Parathyroid adenoma (tissue), 2 donors: Measurements from ENCODE around the gene UPF2.

Source experiments
- H2AFZ ChIP-seq: fragments of 300-600 bp; sonication (generic); one replicate; pipeline ENCODE4 v1.7.0; 2017; ENCODE audit warnings: antibody characterized with exemption, mild to moderate bottlenecking
- H3K27ac ChIP-seq: fragments of 300-600 bp; sonication (generic); one replicate; pipeline ENCODE4 v1.7.0; 2017
- H3K27me3 ChIP-seq: fragments of 300-600 bp; sonication (generic); one replicate; pipeline ENCODE4 v1.7.0; 2017; ENCODE audit warnings: low read length; ENCODE audit not compliant: control insufficient read depth, insufficient read depth
- H3K36me3 ChIP-seq: fragments of 300-600 bp; sonication (generic); one replicate; pipeline ENCODE4 v1.7.0; 2017; ENCODE audit warnings: low read length; ENCODE audit not compliant: control insufficient read depth, insufficient read depth
- H3K4me1 ChIP-seq: fragments of 300-600 bp; sonication (generic); one replicate; pipeline ENCODE4 v1.7.0; 2017; ENCODE audit warnings: control low read depth
- H3K4me2 ChIP-seq: fragments of 300-600 bp; sonication (generic); one replicate; pipeline ENCODE4 v1.7.0; 2017; ENCODE audit warnings: low read length
- H3K4me3 ChIP-seq: fragments of 300-600 bp; sonication (generic); one replicate; pipeline ENCODE4 v1.7.0; 2017; ENCODE audit warnings: low read depth, low read length
- H3K79me2 ChIP-seq: fragments of 300-600 bp; sonication (generic); one replicate; pipeline ENCODE4 v1.7.0; 2017; ENCODE audit warnings: control low read depth
- H3K9ac ChIP-seq: fragments of 300-600 bp; sonication (generic); one replicate; pipeline ENCODE4 v1.7.0; 2017; ENCODE audit warnings: mild to moderate bottlenecking
- H3K9me3 ChIP-seq: fragments of 300-600 bp; sonication (generic); one replicate; pipeline ENCODE4 v1.7.0; 2017; ENCODE audit warnings: low read length; ENCODE audit not compliant: control insufficient read depth
- TF ChIP-seq, protein P1 (sequence below): fragments of 300-600 bp; sonication (generic); IDR thresholded peaks from one replicate; pipeline ENCODE4 v1.7.0; 2017; ENCODE audit warnings: antibody characterized with exemption, mild to moderate bottlenecking
- donor health status: primary hyperparathyroidism.

Gene UPF2

DNA sequence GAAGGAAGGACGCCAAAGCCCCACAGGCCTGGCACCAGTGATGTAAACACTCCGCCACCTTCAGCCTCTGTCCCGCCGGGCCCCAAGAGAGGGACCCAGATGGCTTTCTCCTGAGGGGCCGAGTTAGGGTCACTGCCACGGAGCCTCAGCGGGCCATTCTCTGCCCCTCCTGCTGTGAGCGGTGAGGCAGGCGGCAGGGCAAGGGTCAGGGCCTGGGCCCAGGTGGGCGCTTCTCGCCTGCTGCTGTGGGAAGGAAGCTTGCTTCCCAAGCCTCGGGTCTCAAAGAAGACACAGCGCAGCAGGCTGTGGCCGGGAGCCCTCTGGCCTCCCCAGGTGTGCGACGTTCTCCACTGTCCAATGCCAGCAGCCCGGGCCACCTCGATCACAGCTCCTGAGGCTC, 134.7 kb downstream of the UPF2 start:
- Histone ChIP-seq H3K9me3 (no peaks in the 10 kb centered on the region), H3K79me2 (no peaks in the 10 kb centered on the region), H3K4me1 (no peaks in the 10 kb centered on the region), H3K27ac (no peak overlapping the region), H3K9ac (no peak overlapping the region), H3K4me2 (no peak overlapping the region), H3K36me3 (no peaks in the 10 kb centered on the region), H3K4me3 (no peak overlapping the region), H2AFZ (no peak overlapping the region), H3K27me3 (no peaks in the 10 kb centered on the region)
- TF ChIP-seq, protein P1, sequence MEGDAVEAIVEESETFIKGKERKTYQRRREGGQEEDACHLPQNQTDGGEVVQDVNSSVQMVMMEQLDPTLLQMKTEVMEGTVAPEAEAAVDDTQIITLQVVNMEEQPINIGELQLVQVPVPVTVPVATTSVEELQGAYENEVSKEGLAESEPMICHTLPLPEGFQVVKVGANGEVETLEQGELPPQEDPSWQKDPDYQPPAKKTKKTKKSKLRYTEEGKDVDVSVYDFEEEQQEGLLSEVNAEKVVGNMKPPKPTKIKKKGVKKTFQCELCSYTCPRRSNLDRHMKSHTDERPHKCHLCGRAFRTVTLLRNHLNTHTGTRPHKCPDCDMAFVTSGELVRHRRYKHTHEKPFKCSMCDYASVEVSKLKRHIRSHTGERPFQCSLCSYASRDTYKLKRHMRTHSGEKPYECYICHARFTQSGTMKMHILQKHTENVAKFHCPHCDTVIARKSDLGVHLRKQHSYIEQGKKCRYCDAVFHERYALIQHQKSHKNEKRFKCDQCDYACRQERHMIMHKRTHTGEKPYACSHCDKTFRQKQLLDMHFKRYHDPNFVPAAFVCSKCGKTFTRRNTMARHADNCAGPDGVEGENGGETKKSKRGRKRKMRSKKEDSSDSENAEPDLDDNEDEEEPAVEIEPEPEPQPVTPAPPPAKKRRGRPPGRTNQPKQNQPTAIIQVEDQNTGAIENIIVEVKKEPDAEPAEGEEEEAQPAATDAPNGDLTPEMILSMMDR: no peak

DNA sequence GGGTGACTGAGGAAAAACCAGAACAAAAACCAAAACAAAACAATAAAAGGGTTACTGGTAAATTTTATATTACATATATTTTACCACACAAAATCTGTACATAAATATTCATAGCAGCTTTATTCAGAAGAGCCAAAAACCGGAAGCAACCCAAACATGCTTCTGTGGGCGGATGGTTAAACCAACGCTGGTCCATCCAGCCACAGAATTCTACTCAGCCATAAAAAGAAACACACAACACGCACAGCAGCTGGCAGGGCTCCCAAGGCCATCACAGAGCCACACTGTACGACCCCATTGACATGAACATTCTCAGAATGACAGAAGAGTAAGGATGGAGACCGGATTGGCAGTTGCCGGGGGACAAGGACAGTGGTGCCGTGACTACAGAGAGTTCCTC, 135.9 kb downstream of the UPF2 start:
- Histone ChIP-seq H3K36me3 (no peaks in the 10 kb centered on the region), H3K27ac (no peak overlapping the region), H3K79me2 (no peaks in the 10 kb centered on the region), H3K4me2 (no peak overlapping the region), H3K4me1 (no peaks in the 10 kb centered on the region), H3K27me3 (no peaks in the 10 kb centered on the region), H3K9me3 (no peaks in the 10 kb centered on the region), H3K4me3 (no peak overlapping the region), H3K9ac (no peak overlapping the region), H2AFZ (no peak overlapping the region)
- TF ChIP-seq, protein P1: no peak

DNA sequence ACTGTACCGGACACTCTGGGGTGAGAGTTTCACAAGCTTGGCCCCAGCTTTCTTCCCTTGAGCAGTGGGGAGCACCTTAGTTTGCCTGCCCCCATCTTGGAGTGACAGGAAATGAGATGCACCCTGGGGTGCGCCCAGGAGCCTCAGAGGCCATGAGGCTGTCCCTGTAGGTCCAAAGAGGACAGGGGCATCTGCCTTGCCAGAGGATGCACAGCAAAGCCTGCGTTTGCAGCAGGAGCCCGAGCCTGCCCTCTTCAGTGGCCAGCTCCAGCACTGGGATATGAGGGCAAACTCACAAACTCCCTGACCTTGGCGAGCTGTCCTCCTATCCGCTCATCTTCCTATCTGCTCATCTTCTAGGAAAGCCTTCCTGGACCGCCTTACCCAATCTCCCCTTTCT, 140.0 kb downstream of the UPF2 start:
- Histone ChIP-seq H3K9ac (no peak overlapping the region), H3K9me3 (no peaks in the 10 kb centered on the region), H3K27ac (no peak overlapping the region), H3K4me3 (no peak overlapping the region), H3K4me1 (no peaks in the 10 kb centered on the region), H3K79me2 (no peaks in the 10 kb centered on the region), H2AFZ (no peak overlapping the region), H3K4me2 (no peak overlapping the region), H3K27me3 (no peaks in the 10 kb centered on the region), H3K36me3 (no peaks in the 10 kb centered on the region)
- TF ChIP-seq, protein P1: no peak

DNA sequence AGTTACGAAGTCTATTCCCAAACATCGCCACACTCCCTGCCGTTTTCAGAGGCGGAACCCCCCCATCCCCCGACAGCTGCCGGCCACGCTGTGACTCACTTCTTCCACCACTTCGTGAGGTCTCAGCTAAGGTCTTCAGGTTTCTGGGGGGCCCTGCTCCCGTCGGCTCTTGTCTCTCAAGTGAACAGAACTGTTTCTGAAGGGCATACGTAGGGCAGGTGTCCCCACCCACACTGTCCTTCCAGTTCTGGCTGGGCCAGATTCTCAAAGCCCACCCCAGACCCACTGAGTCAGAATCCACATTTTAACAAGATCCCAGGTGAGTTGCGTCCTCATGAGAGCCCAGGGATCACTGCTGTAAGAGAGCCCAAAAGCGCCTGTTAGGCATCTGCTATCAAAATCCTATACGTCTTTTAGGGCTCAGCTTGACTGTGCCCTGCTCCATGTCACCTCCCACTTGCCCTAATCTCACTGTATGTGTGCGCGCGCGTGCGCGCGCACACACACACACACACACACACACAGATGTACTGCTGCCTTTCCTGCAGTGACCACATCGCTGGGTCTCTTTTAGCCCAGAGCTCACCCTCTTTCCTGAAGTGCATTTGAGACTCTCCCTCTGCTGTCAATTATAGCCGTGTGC, 140.7 kb downstream of the UPF2 start:
- H3K36me3 ChIP-seq: no peaks in the 10 kb centered on the region
- no peak overlapping the region for H3K4me2 ChIP-seq
- no peaks in the 10 kb centered on the region for H3K9me3 ChIP-seq
- TF ChIP-seq, protein P1: no peak
- no peaks in the 10 kb centered on the region for H3K79me2 ChIP-seq
- H3K4me3 ChIP-seq: no peak overlapping the region
- no peak overlapping the region for H2AFZ ChIP-seq
- H3K9ac ChIP-seq: no peak overlapping the region
- H3K4me1 ChIP-seq: no peaks in the 10 kb centered on the region
- H3K27me3 ChIP-seq: no peaks in the 10 kb centered on the region
- H3K27ac ChIP-seq: no peak overlapping the region

DNA sequence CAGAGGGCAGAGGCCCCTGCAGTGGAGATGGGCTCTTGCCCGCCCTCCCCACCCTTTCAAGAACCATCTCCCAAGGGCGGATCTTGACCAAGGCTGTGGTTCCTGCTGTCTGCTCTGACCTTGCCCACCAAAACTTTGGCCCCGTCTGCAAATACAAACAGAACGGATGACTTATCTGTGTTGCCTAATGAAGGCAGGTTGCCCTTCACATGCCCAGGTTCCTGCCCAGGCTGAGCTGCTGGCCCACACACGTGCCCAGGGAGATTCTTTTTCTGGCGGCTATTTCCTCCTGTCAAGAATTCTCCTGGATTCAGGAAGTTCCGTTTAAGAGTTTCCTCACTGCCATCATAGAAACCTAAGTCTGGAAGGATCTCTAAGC, 141.2 kb downstream of the UPF2 start:
- H3K36me3 ChIP-seq: no peaks in the 10 kb centered on the region
- no peak overlapping the region for H3K4me3 ChIP-seq
- no peak overlapping the region for H2AFZ ChIP-seq
- H3K9ac ChIP-seq: no peak overlapping the region
- H3K4me1 ChIP-seq: no peaks in the 10 kb centered on the region
- H3K9me3 ChIP-seq: no peaks in the 10 kb centered on the region
- H3K79me2 ChIP-seq: no peaks in the 10 kb centered on the region
- no peaks in the 10 kb centered on the region for H3K27me3 ChIP-seq
- TF ChIP-seq, protein P1: no peak
- no peak overlapping the region for H3K4me2 ChIP-seq
- H3K27ac ChIP-seq: no peak overlapping the region
